Smooth muscle cell (in vitro differentiated cells): ENCODE measurements around the gene MAGEB10. TPM values are rescaled to one million over a fixed set of nuclear protein-coding genes. Genes with fewer than 3 reads are reported as not detected.
"Not testable (repeated sequence)": the region's sequence is repeated elsewhere in the genome, so short reads cannot be mapped to it uniquely, and the experiment has no call there.

Experiments used
- DNase-seq: peaks from one replicate; lab custom pipeline; 2025; ENCODE audit not compliant: unreplicated experiment; lab: John Stamatoyannopoulos, UW
- H2AFZ ChIP-seq: fragments of 200-600 bp; sonication (generic); 2 replicates; pipeline ENCODE4 v1.6.0; 2016; ENCODE audit warnings: antibody characterized with exemption, low read depth, mild to moderate bottlenecking
- H3F3A ChIP-seq: fragments of 200-600 bp; sonication (generic); 2 replicates; pipeline ENCODE4 v1.6.0; 2017; ENCODE audit warnings: antibody characterized with exemption, low read depth
- H3K27ac ChIP-seq: fragments of 200-600 bp; sonication (generic); 2 replicates; pipeline ENCODE4 v1.5.1; 2016; ENCODE audit warnings: low read depth, mild to moderate bottlenecking
- H3K27me3 ChIP-seq: fragments of 200-600 bp; sonication (generic); 2 replicates; pipeline ENCODE4 v1.6.1; 2016; ENCODE audit warnings: low read depth, mild to moderate bottlenecking
- H3K36me3 ChIP-seq: fragments of 200-600 bp; sonication (generic); 2 replicates; pipeline ENCODE4 v1.5.1; 2016; ENCODE audit warnings: low read depth
- H3K4me1 ChIP-seq: fragments of 200-600 bp; sonication (generic); 2 replicates; pipeline ENCODE4 v1.5.1; 2016; ENCODE audit warnings: low read depth
- H3K4me2 ChIP-seq: fragments of 200-600 bp; sonication (generic); 2 replicates; pipeline ENCODE4 v1.6.0; 2016; ENCODE audit warnings: mild to moderate bottlenecking
- H3K4me3 ChIP-seq: fragments of 200-600 bp; sonication (generic); 2 replicates; pipeline ENCODE4 v1.5.1; 2016; ENCODE audit warnings: mild to moderate bottlenecking
- H3K79me2 ChIP-seq: fragments of 200-600 bp; sonication (generic); 2 replicates; pipeline ENCODE4 v1.6.0; 2016; ENCODE audit warnings: low read depth, mild to moderate bottlenecking
- H3K9ac ChIP-seq: fragments of 200-600 bp; sonication (generic); 2 replicates; pipeline ENCODE4 v1.6.0; 2016; ENCODE audit warnings: low read depth
- H3K9me3 ChIP-seq: fragments of 200-600 bp; sonication (generic); replicated peaks from 2 replicates; pipeline ENCODE4 v1.5.1; 2016; ENCODE audit warnings: low read depth
- H4K20me1 ChIP-seq: fragments of 200-600 bp; sonication (generic); 2 replicates; pipeline ENCODE4 v1.6.0; 2016; ENCODE audit warnings: low read depth
- CTCF ChIP-seq: fragments of 200-600 bp; sonication (generic); IDR thresholded peaks from 2 replicates; pipeline ENCODE4 v1.5.1; 2017; ENCODE audit warnings: borderline replicate concordance, mild to moderate bottlenecking, antibody characterized with exemption; ENCODE audit not compliant: insufficient read depth, poor library complexity, severe bottlenecking
- WGBS: methylation state at CpG from one replicate; pipeline ENCODE4 v1.1.7; 2016; ENCODE audit warnings: low lambda C conversion rate; 5-methylcytosine and 5-hydroxymethylcytosine counted together
- polyA plus RNA-seq: library from polyadenylated mRNA; unstranded; fragments of >200 nt; fragmentation: Nextera tagmentation; extraction: Ambion mirVana; gene quantifications from 2 replicates; pipeline ENCODE4 v1.2.1, GENCODE V29; 2016
- total RNA-seq: library from RNA; depleted of rRNA; stranded (reverse); fragments of >200 nt; gene quantifications from 2 replicates; pipeline ENCODE4 v1.2.3, GENCODE V29; 2014

MAGEB10 gene
- total and polyA plus RNA-seq, 2 experiments from 2014 or later: not detected

- Histone ChIP-seq H3F3A (no peaks in the 10 kb centered on the region), H2AFZ (no peak overlapping the region), H3K9me3 (no peaks in the 10 kb centered on the region), H4K20me1 (no peaks in the 10 kb centered on the region), H3K4me2 (no peak overlapping the region), H3K27me3 (no peaks in the 10 kb centered on the region), H3K4me3 (no peak overlapping the region), H3K27ac (no peak overlapping the region), H3K36me3 (no peaks in the 10 kb centered on the region), H3K79me2 (no peaks in the 10 kb centered on the region), H3K4me1 (no peaks in the 10 kb centered on the region), H3K9ac (no peak overlapping the region)
- no peak for TF ChIP-seq CTCF
- WGBS: 69% methylated on average over 6 of the region's 6 CpGs
- no peak for DNase-seq
Measured at GRCh38 chrX:27796640-27797257, 11.0 kb upstream of the MAGEB10 start.

GRCh38 chrX:27797575-27797974 lies 10.2 kb upstream of the MAGEB10 start:
- H3K27me3 ChIP-seq: no peaks in the 10 kb centered on the region
- no peak for TF ChIP-seq CTCF
- no peaks in the 10 kb centered on the region for H3K79me2 ChIP-seq
- WGBS: 77% methylated on average over 1 of the region's 1 CpG
- no peaks in the 10 kb centered on the region for H3K9me3 ChIP-seq
- H3K36me3 ChIP-seq: no peaks in the 10 kb centered on the region
- no peak overlapping the region for H2AFZ ChIP-seq
- DNase-seq: no peak
- no peak overlapping the region for H3K4me2 ChIP-seq
- H3K27ac ChIP-seq: no peak overlapping the region
- H3K9ac ChIP-seq: no peak overlapping the region
- H3F3A ChIP-seq: no peaks in the 10 kb centered on the region
- no peaks in the 10 kb centered on the region for H3K4me1 ChIP-seq
- no peaks in the 10 kb centered on the region for H4K20me1 ChIP-seq
- H3K4me3 ChIP-seq: no peak overlapping the region

GRCh38 chrX:27808226-27808625 lies 436 bp downstream of the MAGEB10 start:
- Histone ChIP-seq H3K4me2 (no peak overlapping the region), H2AFZ (no peak overlapping the region), H3K79me2 (no peaks in the 10 kb centered on the region), H3K4me1 (no peaks in the 10 kb centered on the region), H3K4me3 (no peak overlapping the region), H4K20me1 (no peaks in the 10 kb centered on the region), H3K36me3 (no peaks in the 10 kb centered on the region), H3K9ac (no peak overlapping the region), H3K27ac (no peak overlapping the region), H3K9me3 (no peaks in the 10 kb centered on the region), H3F3A (no peaks in the 10 kb centered on the region), H3K27me3 (no peaks in the 10 kb centered on the region)
- DNase-seq: no peak
- TF ChIP-seq CTCF: no peak
- 94% methylated on average over 14 of the region's 14 CpGs for WGBS

- H3K4me2 ChIP-seq, H2AFZ ChIP-seq, H3K27me3 ChIP-seq, H3K4me3 ChIP-seq, H3K79me2 ChIP-seq, H3K9ac ChIP-seq, H3K4me1 ChIP-seq, H3K27ac ChIP-seq, H3K9me3 ChIP-seq, H3F3A ChIP-seq, H4K20me1 ChIP-seq, DNase-seq, H3K36me3 ChIP-seq: not testable (repeated sequence)
- WGBS: 97% methylated on average over 26 of the region's 50 CpGs
Measured at GRCh38 chrX:27808991-27809859, 1.4 kb downstream of the MAGEB10 start.
